Measurements from ENCODE around the gene RASAL3.

The RASAL3 gene

DNA sequence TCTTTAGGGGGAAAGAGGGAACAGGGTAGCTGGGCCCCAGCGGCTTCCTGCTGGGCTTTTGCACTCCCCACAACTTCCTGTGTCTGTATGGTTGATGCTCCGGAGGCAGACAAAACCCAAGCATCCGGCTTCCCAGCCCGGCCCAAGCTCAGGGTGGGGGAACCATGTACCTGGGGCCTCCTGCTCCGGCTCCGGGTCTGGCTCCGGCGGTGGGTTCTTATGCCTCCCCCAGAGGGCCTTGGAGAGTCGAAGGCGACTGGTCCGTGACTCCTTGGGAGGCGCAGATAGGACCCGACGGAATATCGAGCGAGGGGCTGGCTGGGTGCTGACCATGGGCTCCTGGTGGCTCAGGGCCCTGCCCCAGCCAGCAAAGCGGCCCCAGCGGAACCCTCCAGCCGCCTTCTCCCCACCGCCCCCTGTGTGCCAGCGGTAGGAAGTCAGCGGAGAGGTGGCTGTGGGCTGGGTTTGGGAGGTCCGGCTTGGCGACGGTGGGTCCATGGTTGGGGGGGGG is 428 bp downstream of the RASAL3 start:
- TF ChIP-seq, protein P1, sequence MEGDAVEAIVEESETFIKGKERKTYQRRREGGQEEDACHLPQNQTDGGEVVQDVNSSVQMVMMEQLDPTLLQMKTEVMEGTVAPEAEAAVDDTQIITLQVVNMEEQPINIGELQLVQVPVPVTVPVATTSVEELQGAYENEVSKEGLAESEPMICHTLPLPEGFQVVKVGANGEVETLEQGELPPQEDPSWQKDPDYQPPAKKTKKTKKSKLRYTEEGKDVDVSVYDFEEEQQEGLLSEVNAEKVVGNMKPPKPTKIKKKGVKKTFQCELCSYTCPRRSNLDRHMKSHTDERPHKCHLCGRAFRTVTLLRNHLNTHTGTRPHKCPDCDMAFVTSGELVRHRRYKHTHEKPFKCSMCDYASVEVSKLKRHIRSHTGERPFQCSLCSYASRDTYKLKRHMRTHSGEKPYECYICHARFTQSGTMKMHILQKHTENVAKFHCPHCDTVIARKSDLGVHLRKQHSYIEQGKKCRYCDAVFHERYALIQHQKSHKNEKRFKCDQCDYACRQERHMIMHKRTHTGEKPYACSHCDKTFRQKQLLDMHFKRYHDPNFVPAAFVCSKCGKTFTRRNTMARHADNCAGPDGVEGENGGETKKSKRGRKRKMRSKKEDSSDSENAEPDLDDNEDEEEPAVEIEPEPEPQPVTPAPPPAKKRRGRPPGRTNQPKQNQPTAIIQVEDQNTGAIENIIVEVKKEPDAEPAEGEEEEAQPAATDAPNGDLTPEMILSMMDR (IDR thresholded peaks at IDR 0.05; ENCODE audit: control extremely low read depth, extremely low read depth, low read depth, missing control alignments): no peak
- DNase-seq (ENCODE audit: extremely low spot score): peak; percentile 69
- POLR2A ChIA-PET: interaction anchor here (0.6 to 1.3 kb wide), 2 partner anchors 45 to 1864 kb away, joined by 3 to 4 read pairs; partner anchors contain the start of gene AKAP8L
- CTCF ChIA-PET: interaction anchor here (0.9 to 1.9 kb wide), 5 partner anchors 11 to 92 kb away, joined by 3 to 5 read pairs (median 4); partner anchors contain the start of gene PGLYRP2

DNA sequence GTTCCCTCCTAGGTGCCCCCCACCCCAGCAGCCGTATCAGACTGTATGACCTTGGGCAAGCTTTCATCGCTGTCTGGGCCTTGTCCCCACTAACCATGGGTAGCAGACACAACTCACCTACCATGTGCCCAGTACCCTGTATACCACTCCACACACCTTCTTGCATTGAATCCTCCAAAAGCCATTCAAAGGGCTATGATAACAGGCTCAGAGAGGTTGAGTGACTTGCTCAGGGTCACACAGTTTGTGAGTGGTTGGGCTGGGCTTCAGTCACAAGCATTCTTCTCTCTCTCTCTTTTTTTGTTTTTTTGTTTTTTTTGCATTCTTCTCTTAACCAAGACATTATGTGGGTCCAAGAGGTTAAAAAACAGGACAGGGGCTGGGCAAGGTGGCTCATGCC is 2.6 kb downstream of the RASAL3 start:
- DNase-seq (ENCODE audit: extremely low spot score): no peak
- TF ChIP-seq, protein P1 (IDR thresholded peaks at IDR 0.05; ENCODE audit: control extremely low read depth, extremely low read depth, low read depth, missing control alignments): no peak
- ChIA-PET CTCF (interaction anchor here (1.2 kb wide), 1 partner anchor 94 kb away, joined by 3 read pairs; no protein-coding TSS in a partner anchor), POLR2A (no interaction called here)

DNA sequence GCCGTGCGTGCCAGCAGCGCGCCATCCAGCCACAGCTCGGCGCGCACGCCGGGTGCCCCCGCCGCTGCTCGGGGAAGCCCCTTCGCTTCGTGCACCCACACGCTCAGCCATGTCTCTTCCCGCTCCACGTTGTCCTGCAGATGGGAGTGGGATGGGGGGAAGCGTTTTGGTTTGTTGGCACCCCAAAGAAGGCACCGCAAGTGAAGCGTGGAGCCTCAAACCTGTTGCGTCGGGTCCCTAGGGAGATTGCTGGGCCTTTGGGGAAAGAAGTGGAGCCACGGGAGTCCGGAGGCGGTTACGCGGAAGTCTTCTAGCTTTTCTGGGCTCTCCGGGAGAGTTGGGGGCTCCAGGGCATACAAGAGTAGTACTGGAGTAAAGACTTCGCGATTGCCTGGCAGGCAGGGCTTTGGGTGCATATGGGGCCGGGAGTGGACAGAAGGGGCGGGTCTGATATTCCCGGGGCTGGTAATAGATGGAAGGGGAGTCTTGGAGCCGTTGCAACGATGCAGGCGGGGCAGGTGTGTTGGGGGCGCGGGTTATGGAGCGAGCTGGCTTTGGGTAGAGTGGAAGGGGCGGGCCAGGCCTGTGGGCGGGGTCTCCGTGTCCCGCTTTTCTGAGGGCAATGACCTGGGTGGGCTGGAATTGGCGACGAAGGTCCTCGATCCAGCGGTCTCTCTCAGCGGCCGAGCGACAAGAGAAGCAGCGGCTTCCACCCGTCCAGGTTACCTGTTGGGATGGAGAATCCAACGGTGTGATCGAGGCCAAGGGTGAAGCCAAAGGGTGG is 6.5 kb downstream of the RASAL3 start:
- ChIA-PET POLR2A (no interaction called here), CTCF (interaction anchor here (1.5 kb wide), 1 partner anchor 8 kb away, joined by 3 read pairs; no protein-coding TSS in a partner anchor)
- no peak for DNase-seq (ENCODE audit: extremely low spot score)
- TF ChIP-seq, protein P1 (IDR thresholded peaks at IDR 0.05; ENCODE audit: control extremely low read depth, extremely low read depth, low read depth, missing control alignments): no peak

DNA sequence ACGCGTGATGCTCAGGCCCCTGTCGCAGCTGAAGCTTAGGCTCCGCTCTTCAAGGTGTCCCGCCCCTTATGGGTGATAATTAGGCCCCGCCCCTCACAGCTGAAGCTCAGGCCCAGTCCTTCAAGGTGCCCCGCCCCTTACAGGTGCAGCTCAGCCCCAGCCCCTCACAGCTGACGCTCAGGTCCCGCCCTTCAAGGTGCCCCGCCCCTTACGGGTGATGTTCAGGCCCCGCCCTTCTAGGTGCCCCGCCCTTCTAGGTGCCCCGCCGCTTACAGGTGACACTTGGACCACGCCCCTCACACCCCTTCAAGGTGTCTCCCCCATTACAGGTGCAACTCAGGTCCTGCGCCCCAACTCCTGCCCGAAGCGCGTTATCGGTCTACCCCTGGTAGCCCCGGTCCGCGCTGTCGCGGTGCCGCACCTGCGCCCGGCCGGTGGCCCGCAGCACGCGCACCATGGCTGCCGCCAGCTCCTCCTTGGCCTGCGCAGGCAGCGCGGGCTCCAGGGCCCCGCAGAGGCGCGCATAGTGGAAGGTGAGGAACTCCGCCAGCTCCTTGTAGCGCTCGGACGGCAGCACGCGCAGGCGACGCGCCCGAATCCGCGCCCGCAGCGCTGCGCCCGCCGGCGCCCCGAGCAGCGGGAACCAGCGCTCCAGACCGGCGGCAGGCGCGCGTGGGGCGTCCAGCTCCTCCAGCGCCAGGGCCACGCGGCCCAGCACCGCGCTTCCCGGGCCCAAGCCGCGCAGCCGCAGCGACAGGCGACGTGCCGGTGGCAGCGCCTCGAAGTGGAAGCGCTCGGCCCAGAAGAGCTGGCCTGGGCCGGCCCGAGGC is 7.3 kb downstream of the RASAL3 start:
- ChIA-PET POLR2A (interaction anchor here (1.3 kb wide), 1 partner anchor 38 kb away, joined by 3 read pairs; the partner anchor contains the start of gene AKAP8L), CTCF (interaction anchor here (1.3 to 1.5 kb wide), 2 partner anchors 9 to 40 kb away, joined by 3 to 4 read pairs; no protein-coding TSS in a partner anchor)
- TF ChIP-seq, protein P1 (IDR thresholded peaks at IDR 0.05; ENCODE audit: control extremely low read depth, extremely low read depth, low read depth, missing control alignments): no peak
- no peak for DNase-seq (ENCODE audit: extremely low spot score)

DNA sequence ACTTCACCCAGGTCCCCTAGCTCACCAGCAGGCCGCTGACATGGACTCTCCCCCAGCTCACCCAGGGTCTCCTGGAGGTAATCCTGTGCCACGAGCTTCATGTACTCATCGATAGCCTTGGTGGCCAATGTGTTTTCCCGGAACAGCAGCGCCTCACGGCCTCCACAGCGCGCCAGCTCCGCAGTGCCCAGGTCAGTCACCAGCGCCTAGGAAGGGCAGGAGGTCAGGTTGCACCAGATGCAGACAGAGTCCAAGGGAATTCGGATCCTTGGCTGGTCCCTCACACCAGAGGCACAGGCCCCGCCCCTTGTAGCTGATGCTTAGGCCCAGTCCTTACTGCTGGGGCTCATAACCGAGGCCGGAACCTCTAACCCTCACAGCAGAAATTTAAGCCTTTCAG is 7.9 kb downstream of the RASAL3 start:
- TF ChIP-seq, protein P1 (IDR thresholded peaks at IDR 0.05; ENCODE audit: control extremely low read depth, extremely low read depth, low read depth, missing control alignments): no peak
- ChIA-PET CTCF (interaction anchor here (1.3 to 1.5 kb wide), 2 partner anchors 10 to 39 kb away, joined by 3 to 4 read pairs; no protein-coding TSS in a partner anchor), POLR2A (interaction anchor here (1.3 kb wide), 1 partner anchor 37 kb away, joined by 3 read pairs; the partner anchor contains the start of gene AKAP8L)
- no peak for DNase-seq (ENCODE audit: extremely low spot score)

DNA sequence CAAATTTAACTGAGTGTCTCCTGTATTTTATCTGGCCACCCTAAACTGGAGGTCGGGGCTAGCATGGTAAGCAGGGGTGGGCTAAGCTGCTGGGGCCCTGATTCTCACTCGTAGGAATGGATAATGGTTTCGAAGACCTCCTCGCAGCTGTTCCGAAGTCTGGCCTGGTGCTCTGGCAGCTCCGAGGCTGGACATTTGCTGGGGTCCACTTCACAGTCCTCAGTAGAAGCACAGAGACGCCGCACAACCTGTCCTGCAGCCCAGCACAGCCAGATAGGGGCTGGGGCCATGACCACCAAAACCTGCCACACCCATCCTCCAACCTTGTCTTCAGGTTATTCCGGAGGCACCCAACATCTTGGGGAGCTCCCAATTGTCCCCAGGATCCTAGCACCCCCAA is 8.3 kb downstream of the RASAL3 start:
- DNase-seq (ENCODE audit: extremely low spot score): no peak
- ChIA-PET POLR2A (interaction anchor here (1.3 kb wide), 1 partner anchor 37 kb away, joined by 3 read pairs; the partner anchor contains the start of gene AKAP8L), CTCF (interaction anchor here (1.3 kb wide), 1 partner anchor 39 kb away, joined by 4 read pairs; no protein-coding TSS in a partner anchor)
- TF ChIP-seq, protein P1 (IDR thresholded peaks at IDR 0.05; ENCODE audit: control extremely low read depth, extremely low read depth, low read depth, missing control alignments): no peak
